Fibroblast of lung (primary cell): Measurements from ENCODE around the gene ZFR. TPM values are rescaled to one million over a fixed set of nuclear protein-coding genes. Genes with fewer than 3 reads are reported as not detected.

Experiments used
- DNase-seq, 2 donors: peaks; one replicate each; pipeline versions ENCODE4 v3.0.0 to v3.0.0-alpha.2; 2010; ENCODE audit warnings: low read depth in 2 of 2
- H2AFZ ChIP-seq: 2 replicates; pipeline ENCODE4 v1.5.1; 2012; ENCODE audit warnings: low read length, control low read depth, inconsistent platforms
- H3K27ac ChIP-seq: 2 replicates; pipeline ENCODE4 v1.5.1; 2011; ENCODE audit warnings: low read length, control low read depth; ENCODE audit not compliant: insufficient read depth
- H3K27me3 ChIP-seq: 2 replicates; pipeline ENCODE4 v1.5.1; 2011; ENCODE audit warnings: mild to moderate bottlenecking, low read length; ENCODE audit not compliant: control insufficient read depth, insufficient read depth
- H3K36me3 ChIP-seq: 2 replicates; pipeline ENCODE4 v1.5.1; 2011; ENCODE audit warnings: low read length; ENCODE audit not compliant: control insufficient read depth, insufficient read depth
- H3K4me1 ChIP-seq: 2 replicates; pipeline ENCODE4 v1.5.1; 2011; ENCODE audit warnings: low read length; ENCODE audit not compliant: control insufficient read depth, insufficient read depth; ENCODE audit errors: extremely low read depth
- H3K4me2 ChIP-seq: 2 replicates; pipeline ENCODE4 v1.5.1; 2011; ENCODE audit warnings: low read length, control low read depth; ENCODE audit not compliant: insufficient read depth; ENCODE audit errors: extremely low read depth
- H3K4me3 ChIP-seq, 4 experiments: fragments of 200-600 bp in 1 of 4; sonication (generic) in 1 of 4; replicated peaks in 1 of 4; 2 replicates each; pipeline ENCODE4 v1.5.1; 2011 to 2016; ENCODE audit warnings: low read length in 4 of 4, low read depth in 3 of 4, mild to moderate bottlenecking in 3 of 4, control low read depth in 2 of 4, inconsistent platforms in 1 of 4, mixed read lengths in 1 of 4; ENCODE audit not compliant: insufficient read depth in 1 of 4; ENCODE audit errors: control extremely low read depth in 1 of 4
- H3K79me2 ChIP-seq: 2 replicates; pipeline ENCODE4 v1.5.1; 2012; ENCODE audit warnings: mild to moderate bottlenecking, low read length, inconsistent platforms; ENCODE audit not compliant: control insufficient read depth, insufficient read depth
- H3K9ac ChIP-seq: 2 replicates; pipeline ENCODE4 v1.5.1; 2011; ENCODE audit warnings: mild to moderate bottlenecking, low read length, control low read depth; ENCODE audit not compliant: insufficient read depth
- H3K9me3 ChIP-seq: 2 replicates; pipeline ENCODE4 v1.5.1; 2012; ENCODE audit warnings: low read depth, low read length; ENCODE audit not compliant: control insufficient read depth, insufficient read depth
- H4K20me1 ChIP-seq: 2 replicates; pipeline ENCODE4 v1.5.1; 2011; ENCODE audit warnings: low read length; ENCODE audit not compliant: control insufficient read depth, insufficient read depth; ENCODE audit errors: extremely low read depth
- CTCF ChIP-seq, 2 donors: IDR thresholded peaks in 1 of 2; conservative IDR thresholded peaks in 1 of 2; 1 replicate in 1 of 2; 2 replicates in 1 of 2; pipeline ENCODE4 v1.5.1; 2011 to 2012; ENCODE audit warnings: low read length in 2 of 2, control low read depth in 1 of 2, inconsistent platforms in 1 of 2, low read depth in 1 of 2, mild to moderate bottlenecking in 1 of 2
- EZH2 ChIP-seq: IDR thresholded peaks from 2 replicates; pipeline ENCODE4 v1.5.1; 2012; ENCODE audit warnings: low read length, control low read depth, mild to moderate bottlenecking; ENCODE audit errors: missing control alignments
- polyA plus RNA-seq, 2 donors: library from polyadenylated mRNA; depleted of rRNA in 1 of 2; stranded (reverse) in 1 of 2; unstranded in 1 of 2; fragments of >200 nt; gene quantifications; 2 replicates each; pipeline ENCODE4 v1.2.1, GENCODE V29; 2011 to 2012; ENCODE audit warnings: missing spikeins in 1 of 2
- total RNA-seq: library from RNA; depleted of rRNA; stranded (reverse); fragments of >200 nt; gene quantifications from 2 replicates; pipeline ENCODE4 v1.2.1, GENCODE V29; 2014

Gene ZFR
- total and polyA plus RNA-seq, 2 donors (not counting 1 experiment from before 2014, with no cell fraction given), result 56.8 to 113 TPM

- H3K36me3 ChIP-seq, result no peaks in the 10 kb centered on the region
- H3K79me2 ChIP-seq, result no peaks in the 10 kb centered on the region
- H4K20me1 ChIP-seq, result no peaks in the 10 kb centered on the region
- no peaks in the 10 kb centered on the region for H3K9me3 ChIP-seq
- no peak overlapping the region for H3K4me3 ChIP-seq
- no peak overlapping the region for H2AFZ ChIP-seq
- TF ChIP-seq EZH2 (no peak), CTCF (conservative IDR thresholded peaks at IDR 0.05 in 1 of 2, IDR thresholded peaks at IDR 0.05 in 1 of 2; ENCODE audit: low read depth in 1 of 2, low read length in 2 of 2) (no peak)
- no peaks in the 10 kb centered on the region for H3K4me1 ChIP-seq
- no peaks in the 10 kb centered on the region for H3K27me3 ChIP-seq
- no peak overlapping the region for H3K27ac ChIP-seq
- DNase-seq, result no peak
- H3K4me2 ChIP-seq, result no peak overlapping the region
- no peak overlapping the region for H3K9ac ChIP-seq
These were observed 124.0 kb downstream of the ZFR start for GRCh38 chr5:32320576-32320975.

GRCh38 chr5:32319926-32320543 lies 124.5 kb downstream of the ZFR start:
- Histone ChIP-seq H3K36me3 (no peaks in the 10 kb centered on the region), H3K9ac (no peak overlapping the region), H3K4me2 (no peak overlapping the region), H3K79me2 (no peaks in the 10 kb centered on the region), H3K27me3 (no peaks in the 10 kb centered on the region), H3K9me3 (no peaks in the 10 kb centered on the region), H4K20me1 (no peaks in the 10 kb centered on the region), H3K4me1 (no peaks in the 10 kb centered on the region), H2AFZ (no peak overlapping the region), H3K27ac (no peak overlapping the region), H3K4me3 (no peak overlapping the region)
- no peak for DNase-seq
- no peak for TF ChIP-seq EZH2
- TF ChIP-seq CTCF (conservative IDR thresholded peaks at IDR 0.05 in 1 of 2, IDR thresholded peaks at IDR 0.05 in 1 of 2; ENCODE audit: low read depth in 1 of 2, low read length in 2 of 2), result no peak

GRCh38 chr5:32319392-32319791 lies 125.1 kb downstream of the ZFR start:
- Histone ChIP-seq H4K20me1 (no peaks in the 10 kb centered on the region), H2AFZ (no peak overlapping the region), H3K36me3 (no peaks in the 10 kb centered on the region), H3K27me3 (no peaks in the 10 kb centered on the region), H3K4me1 (no peaks in the 10 kb centered on the region), H3K4me2 (no peak overlapping the region), H3K27ac (no peak overlapping the region), H3K9me3 (no peaks in the 10 kb centered on the region), H3K4me3 (no peak overlapping the region), H3K79me2 (no peaks in the 10 kb centered on the region), H3K9ac (no peak overlapping the region)
- TF ChIP-seq CTCF (conservative IDR thresholded peaks at IDR 0.05 in 1 of 2, IDR thresholded peaks at IDR 0.05 in 1 of 2; ENCODE audit: low read depth in 1 of 2, low read length in 2 of 2), result no peak
- TF ChIP-seq EZH2, result no peak
- DNase-seq, result no peak
